C4-2B (cell line): Measurements from ENCODE around the gene ANOS1.

Source experiments
- H3K27ac ChIP-seq: fragments of 450-650 bp; 2 replicates; pipeline ENCODE4 v1.5.1; 2017
- CTCF ChIP-seq: fragments of 450-650 bp; conservative IDR thresholded peaks from 2 replicates; pipeline ENCODE4 v1.5.1; 2017; ENCODE audit warnings: mild to moderate bottlenecking
- ZFX ChIP-seq: fragments of 450-650 bp; IDR thresholded peaks from 2 replicates; pipeline ENCODE4 v1.6.1; 2017

The ANOS1 gene

GRCh38 chrX:8683687-8684086 is 48.2 kb downstream of the ANOS1 start:
- no peak overlapping the region for H3K27ac ChIP-seq
- no peak for TF ChIP-seq ZFX
- TF ChIP-seq CTCF = no peak

GRCh38 chrX:8679550-8679949 is 52.4 kb downstream of the ANOS1 start:
- no peak overlapping the region for H3K27ac ChIP-seq
- TF ChIP-seq ZFX = no peak
- no peak for TF ChIP-seq CTCF

GRCh38 chrX:8675006-8675630 is 56.8 kb downstream of the ANOS1 start:
- no peak for TF ChIP-seq ZFX
- no peak for TF ChIP-seq CTCF

GRCh38 chrX:8673201-8673600 is 58.7 kb downstream of the ANOS1 start:
- TF ChIP-seq ZFX = no peak
- no peak for TF ChIP-seq CTCF
- no peak overlapping the region for H3K27ac ChIP-seq

More at GRCh38 chrX:8675006-8675630, 56.8 kb downstream of the ANOS1 start:
- H3K27ac ChIP-seq = no peak overlapping the region

- H3K27ac ChIP-seq = no peak overlapping the region
- TF ChIP-seq ZFX (no peak), CTCF (no peak)
Measured at GRCh38 chrX:8672176-8672575, 59.8 kb downstream of the ANOS1 start.

GRCh38 chrX:8668813-8669212 is 63.1 kb downstream of the ANOS1 start:
- TF ChIP-seq ZFX (no peak), CTCF (no peak)
- no peak overlapping the region for H3K27ac ChIP-seq

GRCh38 chrX:8663325-8663724 is 68.6 kb downstream of the ANOS1 start:
- TF ChIP-seq CTCF (no peak), ZFX (no peak)
- no peak overlapping the region for H3K27ac ChIP-seq
